ENCODE measurements around the gene IL1RAPL2. TPM values are rescaled to one million over a fixed set of nuclear protein-coding genes. Genes with fewer than 3 reads are reported as not detected.

Gene IL1RAPL2
- total and polyA plus RNA-seq, 10 of the 15 experiments (the other 5 are each of a cell fraction or from before 2014, with no cell fraction given) = 0.19 TPM; not detected in 9

DNA sequence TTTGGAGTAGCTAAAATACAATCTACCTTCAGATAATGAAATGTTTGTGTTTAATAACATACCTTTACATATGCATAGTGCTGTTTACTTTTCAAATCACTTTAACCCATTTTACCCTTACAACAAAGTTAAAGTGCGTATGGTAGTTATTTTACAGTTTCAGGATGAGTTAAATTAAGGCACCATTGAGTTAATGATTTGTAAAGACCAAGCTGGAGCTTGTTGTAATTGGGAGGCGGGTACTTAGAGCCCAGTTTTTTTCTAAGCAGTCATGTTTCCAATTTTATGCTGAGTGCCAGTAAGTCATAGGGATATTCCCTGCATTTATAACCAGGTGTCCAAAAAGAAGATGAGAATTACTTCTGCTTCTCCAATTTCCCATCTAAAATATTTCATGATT is 1172.2 kb downstream of the IL1RAPL2 start:
- Histone ChIP-seq H3K9me3 (replicated peaks; ENCODE audit: control insufficient read depth, insufficient read depth, low read length) (no peaks in the 10 kb centered on the region), H3K9ac (ENCODE audit: control insufficient read depth, insufficient read depth, low read length) (no peak overlapping the region), H3K27ac (ENCODE audit: control insufficient read depth, insufficient read depth) (no peak overlapping the region), H3K4me2 (ENCODE audit: control insufficient read depth, insufficient read depth) (no peak overlapping the region), H3K4me3 (no peak overlapping the region), H3K79me2 (ENCODE audit: control insufficient read depth, insufficient read depth, low read length) (no peaks in the 10 kb centered on the region), H4K20me1 (ENCODE audit: control insufficient read depth, insufficient read depth) (no peaks in the 10 kb centered on the region), H3K27me3 (replicated peaks in 1 of 2; ENCODE audit: control insufficient read depth in 2 of 2, insufficient read depth in 2 of 2, low read length in 1 of 2) (no peaks in the 10 kb centered on the region), H3K36me3 (ENCODE audit: control insufficient read depth in 2 of 2, insufficient read depth in 2 of 2, low read length in 1 of 2) (no peaks in the 10 kb centered on the region), H3K4me1 (ENCODE audit: control insufficient read depth, insufficient read depth, low read length) (no peaks in the 10 kb centered on the region), H2AFZ (ENCODE audit: control insufficient read depth, low read depth, low read length) (no peak overlapping the region)
- ATAC-seq (no peak), DNase-seq (ENCODE audit: low read depth, low spot score) (no peak), FAIRE-seq (no peak)
- SMC1A ChIA-PET (ENCODE audit: uncharacterized antibody, unreplicated experiment) = interaction anchor here (1.5 kb wide), 1 partner anchor 11 kb away, joined by 4 read pairs; no protein-coding TSS in a partner anchor
- BruUV-seq (replicated peaks) = no TSS peak
- 13% methylated on average over 2 of the region's 2 CpGs for WGBS (ENCODE audit: insufficient coverage, insufficient replicate concordance, low lambda C conversion rate, missing lambda C conversion rate)
- intact Hi-C loops (cut with micrococcal nuclease; ENCODE audit: unreplicated experiment) (no loop called here), in situ Hi-C loops (cut with MboI) (no loop called here)
- TF ChIP-seq BCL11A (IDR thresholded peaks at IDR 0.05; ENCODE audit: low read depth, low read length) (no peak), EGR1 (IDR thresholded peaks at IDR 0.05; ENCODE audit: borderline replicate concordance in 1 of 2, low read depth in 2 of 2, low read length in 2 of 2) (no peak)
- RAD21 ChIA-PET (ENCODE audit: unreplicated experiment) = no interaction called here
- POLR2A ChIA-PET = no interaction called here
- CTCF ChIA-PET = no interaction called here

- H3K27me3 ChIP-seq (replicated peaks in 1 of 2; ENCODE audit: control insufficient read depth in 2 of 2, insufficient read depth in 2 of 2, low read length in 1 of 2) = no peaks in the 10 kb centered on the region
- ATAC-seq (no peak), DNase-seq (ENCODE audit: low read depth, low spot score) (no peak), FAIRE-seq (no peak)
- no peaks in the 10 kb centered on the region for H3K4me1 ChIP-seq (ENCODE audit: control insufficient read depth, insufficient read depth, low read length)
- H2AFZ ChIP-seq (ENCODE audit: control insufficient read depth, low read depth, low read length) = no peak overlapping the region
- no peaks in the 10 kb centered on the region for H3K79me2 ChIP-seq (ENCODE audit: control insufficient read depth, insufficient read depth, low read length)
- no peak overlapping the region for H3K4me2 ChIP-seq (ENCODE audit: control insufficient read depth, insufficient read depth)
- H3K9ac ChIP-seq (ENCODE audit: control insufficient read depth, insufficient read depth, low read length) = no peak overlapping the region
- H4K20me1 ChIP-seq (ENCODE audit: control insufficient read depth, insufficient read depth) = no peaks in the 10 kb centered on the region
- no peaks in the 10 kb centered on the region for H3K9me3 ChIP-seq (replicated peaks; ENCODE audit: control insufficient read depth, insufficient read depth, low read length)
- H3K36me3 ChIP-seq (ENCODE audit: control insufficient read depth in 2 of 2, insufficient read depth in 2 of 2, low read length in 1 of 2) = no peaks in the 10 kb centered on the region
- BruUV-seq (replicated peaks) = no TSS peak
- in situ Hi-C loops (cut with MboI) = no loop called here
- SMC1A ChIA-PET (ENCODE audit: uncharacterized antibody, unreplicated experiment) = interaction anchor here (1.0 kb wide), 1 partner anchor 47 kb away, joined by 3 read pairs; no protein-coding TSS in a partner anchor
- H3K27ac ChIP-seq (ENCODE audit: control insufficient read depth, insufficient read depth) = no peak overlapping the region
- intact Hi-C loops (cut with micrococcal nuclease; ENCODE audit: unreplicated experiment) = no loop called here
- no peak overlapping the region for H3K4me3 ChIP-seq
- POLR2A ChIA-PET = no interaction called here
- RAD21 ChIA-PET (ENCODE audit: unreplicated experiment) = no interaction called here
- CTCF ChIA-PET = interaction anchor here (1.4 kb wide), 1 partner anchor 12 kb away, joined by 3 read pairs; no protein-coding TSS in a partner anchor
- no peak for TF ChIP-seq TAF1 (IDR thresholded peaks at IDR 0.05; ENCODE audit: borderline replicate concordance, low read depth, low read length)
- TF ChIP-seq MYB (IDR thresholded peaks at IDR 0.05; ENCODE audit: borderline replicate concordance, low read depth, low read length) = no peak
- no peak for TF ChIP-seq POLR2AphosphoS5 (IDR thresholded peaks at IDR 0.05; ENCODE audit: low read length)
- TF ChIP-seq MAX (IDR thresholded peaks at IDR 0.05; ENCODE audit: low read depth, low read length) = no peak
- TF ChIP-seq BMI1 (IDR thresholded peaks at IDR 0.05; ENCODE audit: borderline replicate concordance) = no peak
- TF ChIP-seq CBX3 (IDR thresholded peaks at IDR 0.05; ENCODE audit: borderline replicate concordance, low read depth) = no peak
- no peak for TF ChIP-seq MLLT1 (IDR thresholded peaks at IDR 0.05)
- TF ChIP-seq, protein P1, sequence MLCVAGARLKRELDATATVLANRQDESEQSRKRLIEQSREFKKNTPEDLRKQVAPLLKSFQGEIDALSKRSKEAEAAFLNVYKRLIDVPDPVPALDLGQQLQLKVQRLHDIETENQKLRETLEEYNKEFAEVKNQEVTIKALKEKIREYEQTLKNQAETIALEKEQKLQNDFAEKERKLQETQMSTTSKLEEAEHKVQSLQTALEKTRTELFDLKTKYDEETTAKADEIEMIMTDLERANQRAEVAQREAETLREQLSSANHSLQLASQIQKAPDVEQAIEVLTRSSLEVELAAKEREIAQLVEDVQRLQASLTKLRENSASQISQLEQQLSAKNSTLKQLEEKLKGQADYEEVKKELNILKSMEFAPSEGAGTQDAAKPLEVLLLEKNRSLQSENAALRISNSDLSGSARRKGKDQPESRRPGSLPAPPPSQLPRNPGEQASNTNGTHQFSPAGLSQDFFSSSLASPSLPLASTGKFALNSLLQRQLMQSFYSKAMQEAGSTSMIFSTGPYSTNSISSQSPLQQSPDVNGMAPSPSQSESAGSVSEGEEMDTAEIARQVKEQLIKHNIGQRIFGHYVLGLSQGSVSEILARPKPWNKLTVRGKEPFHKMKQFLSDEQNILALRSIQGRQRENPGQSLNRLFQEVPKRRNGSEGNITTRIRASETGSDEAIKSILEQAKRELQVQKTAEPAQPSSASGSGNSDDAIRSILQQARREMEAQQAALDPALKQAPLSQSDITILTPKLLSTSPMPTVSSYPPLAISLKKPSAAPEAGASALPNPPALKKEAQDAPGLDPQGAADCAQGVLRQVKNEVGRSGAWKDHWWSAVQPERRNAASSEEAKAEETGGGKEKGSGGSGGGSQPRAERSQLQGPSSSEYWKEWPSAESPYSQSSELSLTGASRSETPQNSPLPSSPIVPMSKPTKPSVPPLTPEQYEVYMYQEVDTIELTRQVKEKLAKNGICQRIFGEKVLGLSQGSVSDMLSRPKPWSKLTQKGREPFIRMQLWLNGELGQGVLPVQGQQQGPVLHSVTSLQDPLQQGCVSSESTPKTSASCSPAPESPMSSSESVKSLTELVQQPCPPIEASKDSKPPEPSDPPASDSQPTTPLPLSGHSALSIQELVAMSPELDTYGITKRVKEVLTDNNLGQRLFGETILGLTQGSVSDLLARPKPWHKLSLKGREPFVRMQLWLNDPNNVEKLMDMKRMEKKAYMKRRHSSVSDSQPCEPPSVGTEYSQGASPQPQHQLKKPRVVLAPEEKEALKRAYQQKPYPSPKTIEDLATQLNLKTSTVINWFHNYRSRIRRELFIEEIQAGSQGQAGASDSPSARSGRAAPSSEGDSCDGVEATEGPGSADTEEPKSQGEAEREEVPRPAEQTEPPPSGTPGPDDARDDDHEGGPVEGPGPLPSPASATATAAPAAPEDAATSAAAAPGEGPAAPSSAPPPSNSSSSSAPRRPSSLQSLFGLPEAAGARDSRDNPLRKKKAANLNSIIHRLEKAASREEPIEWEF (IDR thresholded peaks at IDR 0.05; ENCODE audit: insufficient replicate concordance, low read depth, low read length) = no peak
- TF ChIP-seq FOXM1 (IDR thresholded peaks at IDR 0.05; ENCODE audit: low read depth, low read length) = no peak
- no peak for TF ChIP-seq ZNF217 (IDR thresholded peaks at IDR 0.05)
These were observed 1178.3 kb downstream of the IL1RAPL2 start for GRCh38 chrX:105744291-105744690.
